HG03045 (cell line): ENCODE data around the gene ZMYM4.
"Not testable (repeated sequence)": the region's sequence is repeated elsewhere in the genome, so short reads cannot be mapped to it uniquely, and the experiment has no call there.

Experiments
- ATAC-seq: cut with Tn5 transposase; IDR thresholded peaks from one replicate; pipeline ENCODE4 v1.9.1; 2021; ENCODE audit warnings: mild to moderate bottlenecking, moderate library complexity; ENCODE audit not compliant: unreplicated experiment

Gene ZMYM4

DNA sequence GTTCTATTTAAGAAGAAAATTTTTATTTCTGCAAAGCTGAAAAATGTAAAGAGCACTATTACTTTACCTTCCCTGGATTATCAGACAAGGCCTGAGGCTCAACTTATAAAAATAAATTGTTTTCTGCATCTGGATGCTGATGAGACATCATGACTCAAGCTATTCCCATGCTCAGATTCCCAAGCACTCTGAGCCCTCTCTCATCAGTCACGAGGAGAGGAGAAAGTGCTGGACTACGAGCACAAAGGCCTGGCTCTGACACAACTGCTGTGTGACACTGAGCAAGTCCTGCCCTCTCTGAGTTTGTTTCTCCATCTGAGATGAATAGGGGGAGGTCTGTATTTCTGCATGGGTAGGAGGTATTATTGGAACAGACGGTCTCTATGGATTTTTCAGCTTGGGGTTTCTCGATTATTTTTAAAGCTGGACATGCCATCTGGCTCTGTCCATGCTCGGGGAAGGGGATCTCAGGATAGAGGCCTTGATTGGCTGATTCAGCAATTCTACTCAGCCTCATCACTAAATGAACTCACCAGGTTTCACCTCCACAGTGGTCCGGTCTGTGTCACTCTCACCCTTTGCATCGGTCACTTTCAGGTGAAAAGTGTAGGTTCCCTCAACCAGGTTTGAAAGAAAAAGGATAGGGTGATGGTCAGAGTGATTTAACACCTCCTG lies 181.0 kb downstream of the ZMYM4 start:
- ATAC-seq, result no peak

DNA sequence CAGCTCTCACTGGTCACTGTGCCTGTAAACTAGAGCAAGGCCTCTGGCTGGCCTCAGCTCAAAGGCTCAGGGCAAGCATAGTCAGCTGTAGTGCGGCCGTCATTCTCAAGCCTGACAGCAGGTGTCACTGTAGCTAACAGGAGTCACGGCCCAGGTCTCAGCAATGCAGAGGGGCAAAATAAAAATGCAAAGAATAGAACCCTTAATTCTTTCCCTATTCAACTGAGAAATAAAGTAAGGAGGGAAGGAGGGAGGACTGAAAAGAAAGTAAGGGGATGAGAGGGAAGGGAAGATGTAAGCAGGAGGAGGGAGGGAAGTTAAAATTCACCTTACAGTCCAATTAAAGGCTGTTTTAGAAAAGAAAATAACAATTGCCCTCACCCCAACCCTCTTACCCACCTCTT lies 182.6 kb downstream of the ZMYM4 start:
- ATAC-seq, result no peak

DNA sequence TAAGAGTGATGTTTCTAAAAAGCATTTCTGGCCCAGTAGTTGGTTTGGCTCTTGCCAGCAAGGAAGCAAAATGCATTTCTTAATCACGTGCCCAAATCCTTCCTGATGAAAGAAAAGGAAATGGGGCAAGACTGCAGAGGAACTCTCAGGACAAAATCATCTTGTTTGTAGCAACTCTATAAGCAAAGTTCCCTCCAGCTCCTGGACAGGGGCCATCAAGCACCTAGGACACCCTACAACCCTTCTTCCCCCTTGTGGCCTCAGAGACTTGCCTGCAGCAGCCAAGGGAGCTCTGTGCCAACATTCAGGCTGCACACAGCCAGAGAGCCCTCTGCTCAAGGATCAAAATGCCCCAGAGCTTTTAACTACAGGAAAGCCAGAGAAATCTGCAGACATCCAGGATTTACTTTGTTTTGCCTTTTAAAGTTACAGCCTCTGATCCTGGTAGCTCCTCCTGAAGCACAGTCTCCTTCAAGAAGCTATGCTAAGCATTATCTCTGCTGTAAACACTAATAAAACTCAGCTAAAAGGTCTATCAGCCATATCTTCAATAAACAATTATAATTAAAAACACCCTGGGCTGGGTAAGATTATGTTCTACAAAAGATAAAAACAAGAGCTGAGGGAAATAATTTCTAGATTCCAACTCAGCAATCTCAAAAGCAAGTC lies 183.7 kb downstream of the ZMYM4 start:
- no peak for ATAC-seq

DNA sequence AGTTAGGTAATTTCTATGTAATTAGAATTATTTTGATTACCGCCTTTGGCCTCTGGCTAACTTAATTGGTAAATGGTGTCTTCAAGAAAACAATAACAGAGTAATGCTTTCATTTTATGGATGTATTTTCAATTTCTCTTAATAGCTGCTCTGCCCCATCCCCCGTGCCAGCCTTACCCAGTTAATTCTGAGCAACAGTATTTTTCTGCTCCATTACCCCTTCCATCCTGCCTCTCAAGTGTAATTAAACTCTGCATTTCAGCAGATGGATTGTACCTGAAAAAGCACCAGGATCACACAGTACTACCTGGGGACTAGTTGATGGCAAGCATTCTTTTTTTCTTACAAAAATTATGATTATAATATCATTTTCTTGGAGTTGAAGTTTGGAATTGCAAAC lies 184.5 kb downstream of the ZMYM4 start:
- no peak for ATAC-seq

DNA sequence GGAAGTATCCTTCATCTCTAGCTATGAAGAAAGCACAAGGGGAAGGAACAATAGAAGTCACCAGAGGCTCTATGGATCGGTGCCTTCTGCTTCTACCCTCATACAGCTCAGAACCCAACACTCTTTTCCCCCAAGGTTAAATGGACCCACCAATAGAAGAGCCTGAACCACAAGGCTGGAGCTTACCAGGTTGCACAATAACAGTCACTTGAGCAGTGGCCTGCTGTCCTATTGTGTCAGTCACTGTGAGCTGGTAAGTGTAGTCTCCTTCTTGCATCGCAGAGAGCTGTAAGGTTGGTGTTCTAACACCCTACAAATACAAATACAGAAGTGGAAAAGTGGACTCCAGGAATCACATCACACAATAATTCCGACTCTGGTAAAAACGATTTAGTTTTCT lies 185.7 kb downstream of the ZMYM4 start:
- ATAC-seq, result no peak

DNA sequence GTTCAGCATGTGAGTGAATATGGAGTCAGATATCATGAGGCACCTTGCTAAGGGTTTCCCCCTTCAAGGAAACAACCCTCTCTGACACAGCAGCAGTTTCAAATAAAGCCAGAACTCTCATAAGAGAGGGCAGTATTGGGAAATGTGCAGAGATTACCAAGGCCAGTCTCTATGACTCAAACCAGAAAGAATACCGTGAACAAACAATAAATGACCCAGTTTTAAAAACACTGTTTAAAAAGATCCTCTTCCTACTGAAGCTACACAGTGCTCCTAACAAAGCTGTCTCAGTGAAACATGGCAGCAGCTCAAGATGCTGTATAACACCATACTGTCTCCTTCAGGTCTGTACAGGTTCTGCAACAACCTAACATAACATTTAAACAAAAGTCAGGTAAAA lies 186.1 kb downstream of the ZMYM4 start:
- no peak for ATAC-seq

DNA sequence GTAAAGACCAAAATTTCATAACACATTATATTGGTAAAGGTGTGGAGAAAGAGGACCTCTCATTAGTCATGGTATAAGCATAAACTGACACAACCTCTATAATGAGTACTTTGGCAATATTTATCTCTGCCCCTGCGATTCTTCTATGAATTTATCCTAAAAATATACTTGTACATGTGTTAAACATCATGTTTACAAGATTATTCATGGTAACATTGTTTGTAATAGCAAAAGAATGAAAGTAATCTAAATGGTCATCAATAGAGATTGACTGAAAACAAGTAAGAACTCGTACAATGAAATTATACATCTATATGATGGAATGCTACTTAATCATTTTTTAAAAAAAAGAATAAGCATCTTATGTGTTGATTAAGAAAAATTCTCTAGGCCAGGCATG lies 192.3 kb downstream of the ZMYM4 start:
- ATAC-seq, result no peak

DNA sequence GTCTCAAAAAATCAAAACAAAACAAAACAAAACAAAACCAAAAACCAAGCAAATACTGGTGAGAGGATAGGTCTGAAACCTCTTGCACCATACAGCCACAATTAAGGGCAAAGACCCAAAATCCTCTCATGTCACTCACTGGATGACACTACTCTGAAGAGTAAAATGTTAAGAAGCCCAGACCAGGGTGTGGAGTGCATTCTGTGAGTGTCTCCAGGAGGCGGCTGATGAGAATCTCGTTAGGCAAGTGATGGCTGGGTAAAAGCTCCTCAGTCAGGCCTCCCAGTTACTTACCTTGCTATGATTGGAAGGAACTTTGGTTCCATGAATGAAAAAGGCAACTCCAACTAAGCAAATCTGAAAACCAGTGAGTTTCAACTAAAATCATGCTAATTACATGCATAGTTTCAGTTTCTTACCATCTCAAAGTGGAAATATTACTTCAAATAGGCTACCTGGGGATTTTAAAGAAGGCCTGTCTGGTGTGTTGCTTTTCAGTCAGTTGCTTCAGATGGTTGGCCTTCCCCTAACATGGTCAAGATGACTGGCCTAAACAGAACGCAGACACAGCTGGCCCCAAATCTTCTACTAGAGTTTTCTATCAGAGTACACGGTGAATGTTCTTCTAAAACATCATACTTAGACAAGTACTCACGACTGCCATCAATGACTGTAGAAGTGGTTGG lies 193.6 kb downstream of the ZMYM4 start:
- no peak for ATAC-seq

DNA sequence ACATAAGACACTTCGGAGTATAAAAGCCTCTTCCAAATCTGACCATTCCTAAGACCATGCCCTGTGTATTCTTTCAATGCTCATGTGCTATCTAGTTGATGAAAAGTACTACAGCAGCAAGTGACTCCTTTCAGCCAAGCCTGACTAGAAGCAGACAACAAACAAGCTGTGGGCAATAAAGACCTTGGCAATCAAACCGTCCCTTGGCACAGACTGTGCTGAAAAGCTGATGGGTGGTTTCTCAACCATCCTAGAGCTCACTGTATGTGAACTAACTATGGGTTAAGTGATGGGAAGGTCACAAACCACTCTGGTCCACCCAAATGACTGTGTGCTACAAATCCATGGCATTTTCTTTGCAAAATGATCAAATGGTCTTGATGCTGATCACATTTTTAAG lies 194.7 kb downstream of the ZMYM4 start:
- ATAC-seq, result no peak

DNA sequence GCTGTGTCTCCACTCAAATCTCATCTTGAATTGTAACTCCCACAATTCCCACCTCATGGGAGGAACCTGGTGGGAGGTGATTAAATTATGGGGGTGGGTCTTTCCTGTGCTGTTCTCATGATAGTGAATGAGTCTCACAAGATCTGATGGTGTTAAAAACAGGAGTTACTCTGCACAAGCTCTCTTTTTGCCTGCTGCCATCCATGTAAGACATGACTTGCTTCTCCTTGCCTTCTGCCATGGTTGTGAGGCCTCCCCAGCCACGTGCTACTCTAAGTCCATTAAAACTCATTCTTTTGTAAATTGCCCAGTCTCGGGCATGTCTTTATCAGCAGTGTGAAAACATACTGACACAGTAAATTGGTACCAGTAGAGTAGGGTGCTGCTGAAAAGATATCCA lies 195.2 kb downstream of the ZMYM4 start:
- ATAC-seq, result not testable (repeated sequence)

DNA sequence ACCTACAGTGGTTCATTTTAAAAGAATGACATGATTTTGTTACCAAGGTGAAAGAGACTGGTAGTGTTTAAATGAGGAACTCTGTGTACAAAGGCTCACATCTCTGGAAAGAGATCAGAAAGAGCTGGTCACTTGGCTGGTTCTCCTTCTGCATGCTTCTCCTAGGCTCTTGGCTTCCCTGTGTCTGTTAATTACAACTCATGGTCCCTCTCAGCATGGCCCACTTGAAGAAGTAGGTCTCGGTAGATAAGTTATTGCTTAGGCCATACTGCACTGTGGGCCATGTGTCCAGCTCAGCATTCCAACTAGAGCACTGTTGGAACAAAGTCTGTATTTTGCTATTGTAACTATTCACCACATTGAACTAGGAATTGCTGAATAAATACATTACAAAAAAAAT lies 197.6 kb downstream of the ZMYM4 start:
- ATAC-seq, result no peak

DNA sequence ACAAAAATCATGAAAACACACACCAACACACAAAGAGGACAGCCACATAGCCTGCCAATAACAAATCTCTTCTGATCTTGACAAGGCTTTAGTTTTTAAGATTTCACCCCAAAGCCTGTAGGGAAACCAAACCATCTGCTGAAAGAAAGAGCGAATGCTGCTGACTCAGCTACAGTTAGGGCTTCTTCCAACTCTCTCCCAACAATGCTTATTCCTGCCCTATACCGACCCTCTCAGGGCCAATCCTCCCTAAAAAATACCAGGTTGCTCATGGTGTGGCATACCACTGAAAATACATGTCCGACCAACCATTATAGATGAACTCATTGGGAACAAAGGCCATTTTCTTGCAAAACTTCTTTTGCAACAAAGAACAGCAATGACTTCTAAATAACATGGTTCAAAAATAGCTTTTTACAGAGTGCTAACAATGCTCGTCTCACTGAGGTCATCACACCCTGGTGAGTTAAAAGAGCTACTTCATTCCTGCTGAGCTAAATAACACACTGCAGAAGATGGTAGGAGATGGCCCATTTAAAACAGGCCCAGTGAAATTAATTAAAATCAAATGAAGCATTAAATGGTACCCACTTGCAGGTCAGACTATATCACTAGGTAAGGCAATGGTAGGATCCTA lies 202.6 kb downstream of the ZMYM4 start:
- ATAC-seq, result no peak
